Measurements from ENCODE around the gene MYH10.
A peak's percentile ranks its signal among the peaks of the same experiment; 100 is the strongest.

Gene MYH10

DNA sequence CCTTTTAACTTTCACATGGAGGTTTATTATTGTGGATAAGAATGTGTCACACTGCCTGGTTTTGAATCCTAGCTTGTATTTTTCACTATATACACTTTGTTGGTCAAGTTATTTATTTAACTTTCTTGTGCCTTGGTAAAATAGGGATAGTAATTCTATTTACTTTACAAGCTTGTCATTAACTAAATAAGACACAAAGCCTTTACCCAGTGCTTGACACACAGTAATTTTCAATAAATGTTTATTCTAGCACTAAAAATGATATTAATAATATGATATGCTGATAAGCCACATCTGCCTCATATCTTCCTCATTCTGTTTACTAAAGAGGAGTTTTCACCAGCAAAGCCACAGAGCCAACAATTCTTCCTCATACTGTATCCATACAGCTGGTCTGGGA, 27.8 kb downstream of the MYH10 start:
- DNase-seq, result peak in 1 of 3 experiments; percentile 2

DNA sequence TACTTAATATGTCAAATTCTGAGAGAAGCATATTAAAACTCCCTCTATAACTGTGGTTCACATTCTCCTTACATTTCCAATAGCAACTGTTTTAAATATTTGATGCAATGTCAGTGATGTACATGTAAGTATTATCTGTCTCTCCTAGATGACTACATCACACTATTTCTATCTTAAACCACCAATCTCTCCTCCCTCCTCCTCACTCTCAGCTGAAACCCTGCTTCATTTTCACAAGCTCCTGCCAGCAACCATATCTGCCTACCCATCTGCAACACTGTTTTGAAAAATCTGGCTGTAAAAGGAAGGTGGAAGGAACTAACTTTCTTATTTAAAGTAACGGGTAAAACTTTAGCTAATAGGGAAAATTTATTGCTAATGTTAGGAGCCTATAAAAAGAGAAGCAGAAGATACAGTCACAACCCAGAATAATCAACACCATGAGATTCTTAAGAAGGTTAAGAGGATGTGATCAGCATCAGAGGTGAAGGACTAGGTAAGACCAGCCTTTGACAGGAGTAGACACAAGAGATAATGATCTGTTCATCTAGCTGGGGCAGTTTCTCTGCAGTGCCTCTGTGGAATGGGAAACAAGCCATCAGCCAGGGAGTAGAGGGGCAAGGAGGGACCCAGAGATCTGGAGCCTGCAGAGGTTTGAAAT, 31.0 kb downstream of the MYH10 start:
- DNase-seq, result no peak

GRCh38 chr17:8598913-8599312, 31.6 kb downstream of the MYH10 start:
- no peak for DNase-seq

DNA sequence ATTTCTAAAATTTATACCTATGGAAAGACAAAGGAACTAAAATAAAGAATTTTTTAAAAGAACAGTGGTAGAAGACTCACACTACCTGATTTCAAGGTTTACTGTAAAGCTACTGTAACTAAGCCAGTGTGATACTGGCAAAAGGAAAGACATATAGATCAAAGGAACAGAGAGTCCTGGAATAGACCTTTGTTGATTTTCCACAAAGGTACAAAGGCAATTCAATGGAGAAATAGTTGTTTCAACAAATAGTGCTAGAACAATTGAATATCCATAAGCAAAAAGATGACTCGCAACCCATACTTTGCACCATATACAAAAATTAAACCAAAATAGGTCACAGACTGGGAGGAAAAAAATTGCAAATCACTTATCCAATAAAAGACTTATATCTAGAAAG, 36.7 kb downstream of the MYH10 start:
- no peak for DNase-seq

DNA sequence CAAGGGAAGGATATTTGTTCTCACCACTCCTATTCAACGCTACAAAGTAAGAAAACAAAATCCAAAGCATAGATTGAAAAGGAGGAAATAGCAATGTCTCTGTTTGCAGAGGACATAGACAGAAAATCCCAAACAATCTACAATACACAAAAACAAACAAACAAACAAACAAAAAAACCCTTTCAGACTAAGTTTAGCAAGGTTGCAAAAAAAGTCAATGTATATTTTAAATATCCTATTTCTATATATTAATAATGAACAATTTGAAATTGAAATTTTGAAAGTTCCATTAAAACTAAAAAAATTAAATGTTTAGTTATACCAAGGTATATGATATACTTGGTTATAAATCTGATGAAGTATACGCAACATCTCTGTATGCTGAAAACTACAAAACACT, 37.2 kb downstream of the MYH10 start:
- no peak for DNase-seq

DNA sequence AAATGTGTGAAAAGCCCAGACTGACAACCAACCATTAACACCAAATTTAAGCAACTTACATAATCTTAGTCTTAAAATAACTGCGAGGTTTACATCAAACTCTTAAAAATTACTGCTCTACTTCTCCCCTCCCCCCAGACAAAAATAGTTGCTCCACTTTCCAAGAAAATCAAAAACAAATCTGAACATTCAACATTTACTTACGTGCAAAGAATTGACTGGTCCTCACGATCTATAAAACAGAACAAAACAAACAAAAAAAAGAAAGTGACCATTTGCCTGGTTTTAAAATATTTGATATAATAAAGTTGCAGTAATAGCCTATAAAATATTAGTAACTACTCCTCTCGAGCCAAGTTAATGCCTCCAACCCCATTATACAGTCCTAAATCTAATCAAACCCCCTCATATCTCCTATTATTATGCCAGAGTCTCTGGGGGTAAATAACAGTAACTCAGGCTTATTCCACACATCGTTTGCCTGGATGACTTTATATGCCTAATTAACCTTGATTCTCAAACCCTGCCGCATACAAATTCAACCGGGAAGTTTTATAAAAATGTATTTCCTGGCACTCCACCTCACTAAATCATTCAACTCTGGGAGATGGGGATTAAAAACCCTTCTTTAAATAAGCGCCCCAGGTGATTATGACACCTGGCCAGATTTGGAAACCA, 41.5 kb downstream of the MYH10 start:
- DNase-seq, result no peak

GRCh38 chr17:8586766-8587165, 43.8 kb downstream of the MYH10 start:
- no peak for DNase-seq

- DNase-seq, result no peak
These were observed 44.6 kb downstream of the MYH10 start for GRCh38 chr17:8585911-8586310.

GRCh38 chr17:8583954-8584353, 46.6 kb downstream of the MYH10 start:
- no peak for DNase-seq

DNA sequence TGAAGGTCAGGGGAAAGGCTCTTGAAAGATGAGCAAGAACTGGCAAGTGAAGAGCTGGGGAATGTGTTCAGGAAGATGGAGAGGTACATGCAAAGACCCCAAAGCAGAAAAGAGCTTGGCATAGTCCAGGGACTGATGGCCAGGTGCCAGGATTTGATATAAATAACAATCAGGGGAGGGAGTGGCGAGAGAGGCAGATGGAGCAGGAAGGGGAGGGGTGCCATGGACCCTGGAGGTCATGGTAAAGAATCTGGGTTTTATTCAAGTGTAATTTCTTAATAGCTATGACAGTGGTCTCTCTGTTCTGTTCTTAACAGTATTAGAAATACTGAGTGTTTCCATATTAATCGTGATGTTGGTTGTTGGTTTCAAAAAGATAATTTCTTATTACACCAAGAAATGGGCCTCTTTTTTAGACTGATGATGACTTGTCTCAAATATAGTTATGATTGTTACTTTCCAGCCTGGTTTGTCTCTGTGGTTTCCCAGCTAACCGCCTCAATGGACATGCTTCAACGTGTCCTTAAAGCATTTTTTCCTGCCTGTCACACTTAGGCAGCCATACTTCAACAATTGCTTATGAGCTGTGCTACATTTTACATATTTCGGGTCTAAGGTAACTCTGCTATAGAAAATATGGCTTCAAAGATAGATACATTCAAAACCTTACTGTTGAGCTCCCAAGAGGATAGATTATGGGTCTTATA, 49.4 kb downstream of the MYH10 start:
- DNase-seq, result peak in 1 of 3 experiments; percentile 7

GRCh38 chr17:8577868-8578267, 52.7 kb downstream of the MYH10 start:
- no peak for DNase-seq

DNA sequence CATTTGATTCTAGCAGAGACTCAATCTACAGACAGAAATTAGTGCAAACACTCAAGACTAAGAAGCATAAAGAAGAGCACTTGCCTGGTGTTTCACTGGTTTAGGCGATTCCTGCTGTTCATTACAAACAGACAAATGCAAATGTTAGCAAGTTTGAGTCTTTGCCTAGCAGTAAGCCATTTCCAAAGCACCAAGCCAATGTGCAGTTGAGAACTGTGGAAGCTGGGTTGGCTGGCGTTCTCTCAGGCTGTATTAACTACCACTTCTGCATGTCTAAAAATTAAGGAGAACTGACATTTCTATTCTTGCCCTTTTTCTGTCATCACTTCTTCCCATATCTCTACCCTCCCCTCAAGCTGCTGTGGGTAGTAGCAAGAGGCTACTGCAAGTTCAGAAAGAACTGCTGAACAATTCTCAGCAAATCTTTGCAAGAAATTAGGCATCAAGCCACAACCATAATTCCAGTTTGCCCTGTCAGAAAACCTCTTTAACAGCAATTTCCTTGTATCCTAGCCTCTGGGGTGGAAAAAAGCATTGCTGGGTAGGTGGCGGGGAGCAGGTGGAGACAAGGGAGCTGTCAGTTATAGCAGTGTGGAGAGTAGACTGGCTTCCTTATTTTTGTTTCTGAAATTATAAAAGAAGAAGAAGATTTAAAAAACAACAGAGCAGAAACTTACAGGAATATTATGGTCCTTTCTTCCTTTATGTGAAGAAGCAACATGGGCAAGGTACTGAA, 53.8 kb downstream of the MYH10 start:
- DNase-seq, result no peak

GRCh38 chr17:8574687-8575086, 55.8 kb downstream of the MYH10 start:
- no peak for DNase-seq

- DNase-seq, result no peak
These were observed 57.8 kb downstream of the MYH10 start for GRCh38 chr17:8572764-8573163.

GRCh38 chr17:8563981-8564602, 66.4 kb downstream of the MYH10 start:
- DNase-seq, result no peak

DNA sequence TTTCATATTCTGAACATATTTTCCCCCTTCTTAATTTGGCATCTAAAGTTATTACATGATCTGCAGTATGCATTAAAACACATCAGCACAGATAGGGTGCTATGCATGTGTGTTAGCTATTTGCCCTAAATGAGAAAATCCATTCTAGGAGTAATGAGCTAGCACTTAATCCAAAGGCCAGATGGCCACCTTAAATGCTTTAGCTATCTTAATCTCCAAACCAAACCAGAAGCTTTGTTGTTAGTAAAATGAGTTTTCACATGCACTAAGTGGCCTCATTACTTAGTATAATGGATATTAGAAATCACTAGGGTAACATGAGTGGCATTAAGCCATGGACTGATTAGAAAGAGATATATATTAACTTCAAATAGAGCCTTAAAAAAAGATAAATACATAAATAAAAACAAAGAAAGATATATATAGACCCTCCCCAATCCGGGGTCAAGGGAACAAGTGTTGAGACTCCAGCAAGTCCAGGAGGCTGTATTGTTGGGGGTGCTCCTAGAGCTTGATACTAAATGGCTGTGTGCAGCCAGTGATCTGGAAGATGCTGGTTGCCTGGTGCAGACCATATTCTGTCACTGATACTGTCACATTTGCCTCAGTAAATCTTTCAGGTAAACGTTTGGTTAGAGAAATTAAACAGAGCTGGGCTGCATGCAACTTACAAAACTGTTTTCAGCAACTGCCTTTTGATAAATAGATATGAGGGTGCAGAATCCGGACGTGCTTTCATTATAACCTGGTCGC, 67.3 kb downstream of the MYH10 start:
- peak in 1 of 3 experiments; percentile 7 for DNase-seq

- DNase-seq, result no peak
These were observed 72.4 kb downstream of the MYH10 start for GRCh38 chr17:8558144-8558543.

DNA sequence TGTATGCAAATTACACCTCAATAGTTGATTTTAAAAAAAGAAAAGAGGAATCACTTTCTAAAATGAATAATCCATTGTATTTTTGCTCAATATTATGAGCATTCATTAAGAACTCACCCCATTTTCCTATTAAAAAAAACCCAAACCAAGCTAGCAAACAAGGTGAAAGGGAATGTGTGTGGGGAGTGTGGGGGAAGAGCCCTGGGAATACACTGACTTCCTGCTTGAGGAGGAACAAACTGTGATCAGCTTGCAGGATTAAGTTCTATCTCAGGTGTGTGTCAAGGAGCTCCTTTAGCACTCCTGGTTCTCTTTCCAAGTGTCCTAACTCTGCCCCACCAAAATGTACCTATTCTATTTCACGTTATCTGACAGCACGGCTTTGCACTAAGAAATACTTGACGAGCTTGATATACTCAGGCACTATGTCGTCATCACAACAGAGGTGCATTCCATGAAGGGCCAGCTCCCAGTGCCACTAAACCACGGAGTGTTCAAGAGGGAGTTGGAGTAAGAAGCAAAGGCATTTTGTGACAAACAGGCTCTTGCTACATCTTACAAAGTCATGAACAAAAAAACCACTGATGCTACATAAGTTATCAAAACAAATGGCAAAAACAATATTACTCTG, 73.2 kb downstream of the MYH10 start:
- no peak for DNase-seq

GRCh38 chr17:8556074-8556473, 74.5 kb downstream of the MYH10 start:
- DNase-seq, result no peak

GRCh38 chr17:8555062-8555461, 75.5 kb downstream of the MYH10 start:
- DNase-seq, result no peak

DNA sequence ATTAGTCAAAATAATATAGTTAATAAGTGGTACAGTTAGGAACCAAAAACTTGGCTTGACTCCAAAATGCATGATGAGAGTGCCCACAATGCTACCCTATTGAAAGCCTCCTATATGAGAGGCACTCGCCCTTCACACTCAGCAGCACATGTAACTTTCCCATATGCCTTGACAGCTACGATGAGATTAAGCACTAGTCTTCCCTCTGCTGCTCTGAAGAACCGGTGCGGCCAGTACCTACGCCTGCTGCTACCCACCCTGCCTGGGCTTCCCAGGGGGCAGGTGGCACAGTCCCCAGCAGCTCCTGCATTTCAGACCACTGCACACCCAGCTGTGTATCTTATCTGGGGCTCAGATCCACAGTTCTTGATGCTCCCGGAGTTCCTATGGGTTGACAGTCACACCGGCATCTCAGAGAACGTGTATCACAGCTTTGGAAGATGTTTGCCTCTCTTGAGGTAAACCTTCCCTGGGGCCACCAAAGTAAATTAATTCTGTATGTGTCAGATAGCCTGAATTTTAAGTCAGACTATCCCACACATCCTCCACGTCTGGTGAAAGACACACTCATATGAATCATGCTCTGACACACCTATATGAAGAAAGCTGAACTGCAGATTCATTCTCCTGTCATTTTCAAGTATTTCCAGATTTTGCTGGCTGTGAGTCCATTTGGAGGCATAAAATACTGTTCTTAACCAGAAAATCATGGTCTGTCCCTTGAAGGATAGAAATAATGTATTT, 77.8 kb downstream of the MYH10 start:
- no peak for DNase-seq

All from NCI-H1417 (cell line).